Erythroblast (primary cell): ENCODE measurements around the gene LRRC37A3.
"Not testable (repeated sequence)": the region's sequence is repeated elsewhere in the genome, so short reads cannot be mapped to it uniquely, and the experiment has no call there.

Experiments
- GATA1 ChIP-seq: IDR thresholded peaks from 2 replicates; pipeline ENCODE4 v1.6.1; 2011; ENCODE audit warnings: low read depth, mild to moderate bottlenecking, control low read depth, low read length, moderate library complexity
- POLR2A ChIP-seq: IDR thresholded peaks from 2 replicates; pipeline ENCODE4 v1.6.1; 2011; ENCODE audit warnings: mild to moderate bottlenecking, low read length

DNA sequence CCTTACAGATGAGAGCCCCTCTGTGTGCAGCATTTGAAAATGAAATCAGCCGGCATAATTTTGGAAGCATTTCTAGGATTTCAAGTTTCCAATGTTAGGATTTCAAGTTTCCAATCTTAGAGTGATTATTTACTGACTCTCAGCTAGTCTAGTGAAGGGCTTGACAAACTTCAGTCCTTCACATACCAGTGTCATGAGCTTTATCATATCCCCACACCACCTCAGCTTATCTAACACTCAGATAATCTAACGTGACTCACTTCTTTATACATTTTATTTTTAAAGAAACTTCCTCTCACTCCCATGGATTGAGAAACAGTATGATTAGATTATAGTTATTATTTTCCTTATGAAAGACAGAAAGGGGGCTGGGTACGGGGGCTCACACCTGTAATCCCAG, 9.4 kb upstream of the LRRC37A3 start:
- TF ChIP-seq POLR2A, GATA1: not testable (repeated sequence)
